Activated CD8-positive, alpha-beta T cell treated with anti-CD3 and anti-CD28 coated beads for 36 hours (primary cell): Measurements from ENCODE around the gene XRRA1. TPM values are rescaled to one million over a fixed set of nuclear protein-coding genes. Genes with fewer than 3 reads are reported as not detected.
"Not testable (repeated sequence)": the region's sequence is repeated elsewhere in the genome, so short reads cannot be mapped to it uniquely, and the experiment has no call there.

ENCODE experiments used
- ATAC-seq: fragments of 200-7000 bp; cut with Tn5 transposase; one replicate; pipeline ENCODE4 v1.10.0; 2021; ENCODE audit warnings: mild to moderate bottlenecking, moderate library complexity
- CTCF ChIA-PET: fragments of 350-600 bp; sonication (Branson Sonifier 250); formaldehyde crosslinking; loops from one replicate; lab custom pipeline; 2021; ENCODE audit warnings: antibody characterized with exemption; lab: Charles Lee
- POLR2A ChIA-PET: fragments of 350-600 bp; sonication (Branson Sonifier 250); formaldehyde crosslinking; loops from one replicate; lab custom pipeline; 2021; ENCODE audit warnings: antibody characterized with exemption; lab: Charles Lee
- DNase-seq: peaks from one replicate; pipeline ENCODE4 v3.0.0-alpha.2; 2020
- H3K27ac Mint-ChIP-seq: one replicate; pipeline ENCODE4 v1.8.0; 2021; ENCODE audit warnings: mild to moderate bottlenecking, mixed read lengths
- H3K27me3 Mint-ChIP-seq: one replicate; pipeline ENCODE4 v1.8.0; 2021; ENCODE audit warnings: mixed read lengths
- H3K36me3 Mint-ChIP-seq: one replicate; pipeline ENCODE4 v1.8.0; 2021; ENCODE audit warnings: low read depth, mixed read lengths
- H3K4me1 Mint-ChIP-seq: one replicate; pipeline ENCODE4 v1.8.0; 2021; ENCODE audit warnings: low read depth, mixed read lengths
- H3K4me3 Mint-ChIP-seq: one replicate; pipeline ENCODE4 v1.8.0; 2021; ENCODE audit warnings: mild to moderate bottlenecking, moderate library complexity, mixed read lengths
- H3K9me3 Mint-ChIP-seq: one replicate; pipeline ENCODE4 v1.8.0; 2021; ENCODE audit warnings: mixed read lengths
- CTCF ChIP-seq: fragments of 200-600 bp; IDR thresholded peaks from one replicate; pipeline ENCODE4 v1.8.0; 2022; ENCODE audit warnings: antibody characterized with exemption, mild to moderate bottlenecking
- intact Hi-C: fragments of 100-400 bp; cut with micrococcal nuclease; formaldehyde crosslinking; loops from one replicate; pipeline ENCODE4 v1.10.0; 2022
- total RNA-seq, 2 experiments: library from RNA; stranded (reverse); gene quantifications; one replicate each; pipeline ENCODE4 v1.2.3, GENCODE V29; 2021

Gene XRRA1
- total RNA-seq, 2 experiments from 2014 or later = 19.0 to 19.3 TPM

GRCh38 chr11:74978041-74978440 lies 29.1 kb upstream of the XRRA1 start:
- ChIA-PET POLR2A (no interaction called here), CTCF (interaction anchor here (0.8 kb wide), 1 partner anchor 14 kb away, joined by 3 read pairs; no protein-coding TSS in a partner anchor)
- Mint-ChIP-seq H3K36me3 (peaks cover 18% of the 10 kb centered on the region), H3K27ac (no peak overlapping the region), H3K9me3 (no peaks in the 10 kb centered on the region), H3K4me1 (peaks cover 2% of the 10 kb centered on the region), H3K27me3 (no peaks in the 10 kb centered on the region), H3K4me3 (no peak overlapping the region)
- no peak for ATAC-seq
- no peak for TF ChIP-seq CTCF
- intact Hi-C loops = no loop called here
- no peak for DNase-seq

- Mint-ChIP-seq H3K36me3 (peaks cover 27% of the 10 kb centered on the region), H3K27ac (no peak overlapping the region), H3K9me3 (no peaks in the 10 kb centered on the region), H3K4me1 (peaks cover 4% of the 10 kb centered on the region), H3K27me3 (no peaks in the 10 kb centered on the region), H3K4me3 (no peak overlapping the region)
- TF ChIP-seq CTCF = no peak
- ChIA-PET CTCF (interaction anchor here (1.2 kb wide), 1 partner anchor 41 kb away, joined by 4 read pairs; no protein-coding TSS in a partner anchor), POLR2A (interaction anchor here (0.6 kb wide), 1 partner anchor 1411 kb away, joined by 3 read pairs; no protein-coding TSS in a partner anchor)
- ATAC-seq = no peak
- intact Hi-C loops = no loop called here
- no peak for DNase-seq
Measured at GRCh38 chr11:74971424-74971823, 22.5 kb upstream of the XRRA1 start.

GRCh38 chr11:74970852-74971395 lies 22.0 kb upstream of the XRRA1 start:
- Mint-ChIP-seq H3K27me3 (no peaks in the 10 kb centered on the region), H3K9me3 (no peaks in the 10 kb centered on the region), H3K4me1 (peaks cover 4% of the 10 kb centered on the region), H3K36me3 (peaks cover 25% of the 10 kb centered on the region), H3K4me3 (no peak overlapping the region), H3K27ac (no peak overlapping the region)
- ATAC-seq (no peak), DNase-seq (no peak)
- no peak for TF ChIP-seq CTCF
- intact Hi-C loops = no loop called here
- ChIA-PET POLR2A (no interaction called here), CTCF (interaction anchor here (1.1 to 1.2 kb wide), 2 partner anchors 41 to 271 kb away, joined by 4 read pairs; no protein-coding TSS in a partner anchor)

- no peak overlapping the region for H3K4me3 Mint-ChIP-seq
- TF ChIP-seq CTCF = no peak
- ATAC-seq = no peak
- POLR2A ChIA-PET = no interaction called here
- peaks cover 18% of the 10 kb centered on the region for H3K4me1 Mint-ChIP-seq
- peaks cover 24% of the 10 kb centered on the region for H3K36me3 Mint-ChIP-seq
- H3K27me3 Mint-ChIP-seq = no peaks in the 10 kb centered on the region
- no peak overlapping the region for H3K27ac Mint-ChIP-seq
- no peak for DNase-seq
- intact Hi-C loops = no loop called here
- no peaks in the 10 kb centered on the region for H3K9me3 Mint-ChIP-seq
- CTCF ChIA-PET = interaction anchor here (1.5 kb wide), 1 partner anchor 16 kb away, joined by 3 read pairs; no protein-coding TSS in a partner anchor
Measured at GRCh38 chr11:74966651-74967050, 17.8 kb upstream of the XRRA1 start.

GRCh38 chr11:74960128-74960527 lies 11.2 kb upstream of the XRRA1 start:
- H3K27me3 Mint-ChIP-seq, intact Hi-C loops, H3K4me3 Mint-ChIP-seq, DNase-seq, H3K9me3 Mint-ChIP-seq, H3K27ac Mint-ChIP-seq, ATAC-seq: not testable (repeated sequence)
- H3K4me1 Mint-ChIP-seq = peaks cover 60% of the 10 kb centered on the region
- POLR2A ChIA-PET = interaction anchor here (0.6 to 2.4 kb wide), 4 partner anchors 19 to 29 kb away, joined by 3 to 6 read pairs (median 3); no protein-coding TSS in a partner anchor
- CTCF ChIA-PET = interaction anchor here (4.7 kb wide), 1 partner anchor 31 kb away, joined by 23 read pairs; no protein-coding TSS in a partner anchor
- H3K36me3 Mint-ChIP-seq = peaks cover 19% of the 10 kb centered on the region
